Mesodermal cell (in vitro differentiated cells): ENCODE measurements around the gene DPYSL3.

Experiments used
- H3K27ac ChIP-seq: 2 replicates; pipeline ENCODE4 v1.7.0; 2013; ENCODE audit warnings: mild to moderate bottlenecking, low read depth, low read length, moderate library complexity; ENCODE audit not compliant: severe bottlenecking
- H3K36me3 ChIP-seq: 2 replicates; pipeline ENCODE4 v1.7.1; 2013; ENCODE audit warnings: mild to moderate bottlenecking, low read length, moderate library complexity; ENCODE audit not compliant: control insufficient read depth, insufficient read depth
- H3K4me1 ChIP-seq: one replicate; pipeline ENCODE4 v1.7.1; 2013; ENCODE audit warnings: mild to moderate bottlenecking, low read length; ENCODE audit not compliant: insufficient read depth, control insufficient read depth, poor library complexity, severe bottlenecking
- H3K4me3 ChIP-seq: 2 replicates; pipeline ENCODE4 v1.7.0; 2013; ENCODE audit warnings: low read length, control low read depth, mild to moderate bottlenecking; ENCODE audit not compliant: insufficient read depth, poor library complexity, severe bottlenecking; ENCODE audit errors: extremely low read depth
- H3K9me3 ChIP-seq: 2 replicates; pipeline ENCODE4 v1.7.1; 2013; ENCODE audit warnings: mild to moderate bottlenecking, low read length, moderate library complexity; ENCODE audit not compliant: control insufficient read depth
- WGBS, 2 experiments: methylation state at CpG; one replicate each; pipeline ENCODE4 v1.1.5; 2013; ENCODE audit warnings: missing lambda C conversion rate in 2 of 2; ENCODE audit not compliant: insufficient coverage in 2 of 2; 5-methylcytosine and 5-hydroxymethylcytosine counted together

Gene DPYSL3

DNA sequence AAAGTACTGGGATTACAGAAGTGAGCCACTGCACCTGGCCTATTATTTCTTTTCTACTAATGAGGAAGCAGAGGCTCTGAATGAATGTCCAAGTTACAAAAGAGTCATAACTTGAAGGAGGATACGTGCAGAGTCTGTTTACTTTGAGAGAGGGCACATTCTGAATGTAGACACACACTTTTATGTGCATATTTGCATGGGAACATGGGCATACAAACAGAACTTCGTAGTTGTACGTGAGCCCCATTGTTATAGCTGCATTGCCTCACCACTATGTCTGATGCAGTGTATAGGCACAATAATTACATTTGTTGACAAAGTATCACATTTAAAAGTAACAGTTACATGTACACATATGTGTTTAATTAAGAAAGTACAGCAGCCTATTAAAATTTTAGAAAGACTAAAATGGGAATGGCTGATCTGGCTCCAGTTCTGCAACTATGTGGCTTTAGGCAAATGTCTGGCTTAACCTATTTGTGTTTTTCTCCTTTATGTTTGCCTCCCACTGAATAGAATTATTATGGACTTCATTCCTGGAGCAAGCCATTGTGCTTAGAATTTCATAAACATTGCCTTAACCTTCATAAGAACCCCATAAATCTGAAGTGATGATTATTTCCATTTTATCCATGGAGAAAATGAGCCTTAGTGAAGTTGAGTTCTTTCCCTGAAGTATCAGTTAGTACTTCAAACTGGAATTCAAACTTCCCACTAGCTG, 3.0 kb upstream of the DPYSL3 start:
- Histone ChIP-seq H3K4me3 (no peak overlapping the region), H3K9me3 (no peaks in the 10 kb centered on the region), H3K27ac (no peak overlapping the region), H3K4me1 (peaks cover 7% of the 10 kb centered on the region), H3K36me3 (no peaks in the 10 kb centered on the region)
- 86 to 100% methylated on average over 2 to 3 of the region's 3 CpGs for WGBS, 2 experiments

- Histone ChIP-seq H3K4me3 (no peak overlapping the region), H3K4me1 (peaks cover 7% of the 10 kb centered on the region), H3K27ac (no peak overlapping the region), H3K36me3 (no peaks in the 10 kb centered on the region), H3K9me3 (no peaks in the 10 kb centered on the region)
- WGBS, 2 experiments = 91 to 93% methylated on average over 6 to 7 of the region's 7 CpGs
These were observed 1.0 kb upstream of the DPYSL3 start for GRCh38 chr5:147510885-147511284.

GRCh38 chr5:147509041-147509709, 693 bp downstream of the DPYSL3 start:
- peak overlapping the region; percentile 63 for H3K4me3 ChIP-seq
- no peak overlapping the region for H3K27ac ChIP-seq
- 0% methylated on average over 34 to 43 of the region's 50 CpGs for WGBS, 2 experiments
- H3K9me3 ChIP-seq = no peaks in the 10 kb centered on the region
- H3K36me3 ChIP-seq = no peaks in the 10 kb centered on the region
- H3K4me1 ChIP-seq = peaks cover 7% of the 10 kb centered on the region

DNA sequence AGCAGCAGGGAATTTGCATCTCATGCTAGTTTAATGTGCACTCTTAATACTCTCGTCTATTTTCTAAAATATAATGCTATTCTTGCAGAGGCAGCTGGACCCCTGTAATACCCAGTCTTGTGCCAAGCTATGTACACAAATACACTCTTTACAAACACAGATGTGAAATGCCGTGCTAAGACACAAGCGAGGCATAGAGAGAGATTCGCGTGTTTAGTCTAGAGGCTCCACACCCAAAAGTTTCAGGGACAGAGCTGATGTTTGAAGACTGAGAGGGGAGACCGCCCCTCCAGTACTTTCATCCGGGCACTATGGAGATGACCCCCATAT, 1.2 kb downstream of the DPYSL3 start:
- WGBS, 2 experiments = 31 to 49% methylated on average over 5 of the region's 7 CpGs
- Histone ChIP-seq H3K36me3 (no peaks in the 10 kb centered on the region), H3K9me3 (no peaks in the 10 kb centered on the region), H3K4me1 (peaks cover 7% of the 10 kb centered on the region), H3K27ac (no peak overlapping the region), H3K4me3 (peak overlapping the region; percentile 63)

GRCh38 chr5:147507480-147508126, 2.3 kb downstream of the DPYSL3 start:
- H3K36me3 ChIP-seq = no peaks in the 10 kb centered on the region
- H3K4me1 ChIP-seq = peaks cover 7% of the 10 kb centered on the region
- H3K27ac ChIP-seq = no peak overlapping the region
- H3K4me3 ChIP-seq = no peak overlapping the region
- 40 to 50% methylated on average over 1 of the region's 7 CpGs for WGBS, 2 experiments
- no peaks in the 10 kb centered on the region for H3K9me3 ChIP-seq

- Histone ChIP-seq H3K9me3 (no peaks in the 10 kb centered on the region), H3K27ac (no peak overlapping the region), H3K36me3 (no peaks in the 10 kb centered on the region), H3K4me1 (peaks cover 7% of the 10 kb centered on the region), H3K4me3 (no peak overlapping the region)
- WGBS, 2 experiments = 100% methylated on average over 1 of the region's 1 CpG
These were observed 5.3 kb downstream of the DPYSL3 start for GRCh38 chr5:147504535-147504934.

GRCh38 chr5:147504011-147504410, 5.9 kb downstream of the DPYSL3 start:
- no peak overlapping the region for H3K27ac ChIP-seq
- no peak overlapping the region for H3K4me3 ChIP-seq
- 85 to 93% methylated on average over 3 of the region's 3 CpGs for WGBS, 2 experiments
- no peaks in the 10 kb centered on the region for H3K9me3 ChIP-seq
- H3K36me3 ChIP-seq = no peaks in the 10 kb centered on the region
- peaks cover 5% of the 10 kb centered on the region for H3K4me1 ChIP-seq

GRCh38 chr5:147490989-147491388, 18.9 kb downstream of the DPYSL3 start:
- Histone ChIP-seq H3K27ac (no peak overlapping the region), H3K4me1 (no peaks in the 10 kb centered on the region), H3K4me3 (no peak overlapping the region), H3K9me3 (no peaks in the 10 kb centered on the region), H3K36me3 (no peaks in the 10 kb centered on the region)
- WGBS, 2 experiments = 17 to 31% methylated on average over 1 to 2 of the region's 3 CpGs

GRCh38 chr5:147487031-147487750, 22.7 kb downstream of the DPYSL3 start:
- Histone ChIP-seq H3K27ac (no peak overlapping the region), H3K9me3 (no peaks in the 10 kb centered on the region), H3K36me3 (no peaks in the 10 kb centered on the region), H3K4me1 (no peaks in the 10 kb centered on the region), H3K4me3 (no peak overlapping the region)
- 67 to 71% methylated on average over 4 of the region's 4 CpGs for WGBS, 2 experiments

DNA sequence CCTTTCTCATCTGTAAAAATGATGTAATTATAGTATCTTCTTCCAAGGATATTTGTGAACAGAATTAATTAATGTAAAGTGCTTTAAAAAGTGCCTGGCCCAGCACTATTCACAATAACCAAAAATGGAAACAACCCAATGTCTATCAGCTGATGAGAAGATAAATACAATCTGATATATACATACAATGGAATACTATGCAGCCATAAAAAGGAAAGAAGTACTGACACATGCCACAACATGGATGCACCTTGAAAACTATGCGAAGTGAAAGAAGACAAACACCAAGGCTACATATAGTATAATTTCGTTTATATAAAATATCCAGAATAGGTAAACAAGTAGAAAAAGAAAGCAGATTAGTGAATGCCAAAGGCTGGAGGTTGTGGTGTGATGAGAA, 24.1 kb downstream of the DPYSL3 start:
- Histone ChIP-seq H3K4me3 (no peak overlapping the region), H3K9me3 (no peaks in the 10 kb centered on the region), H3K4me1 (no peaks in the 10 kb centered on the region), H3K27ac (no peak overlapping the region), H3K36me3 (no peaks in the 10 kb centered on the region)
- 100% methylated on average over 2 of the region's 2 CpGs; no CpG with 5 or more reads in 1 of the 2 experiments for WGBS, 2 experiments
